DMS53 (cell line): ENCODE results near the gene SLC22A4.

Experiments
- DNase-seq: peaks from one replicate; lab custom pipeline; 2025; lab: John Stamatoyannopoulos, UW

The SLC22A4 gene

GRCh38 chr5:132342291-132343180, 48.3 kb downstream of the SLC22A4 start:
- peak; percentile 41 for DNase-seq

GRCh38 chr5:132344775-132345514, 50.8 kb downstream of the SLC22A4 start:
- no peak for DNase-seq

DNA sequence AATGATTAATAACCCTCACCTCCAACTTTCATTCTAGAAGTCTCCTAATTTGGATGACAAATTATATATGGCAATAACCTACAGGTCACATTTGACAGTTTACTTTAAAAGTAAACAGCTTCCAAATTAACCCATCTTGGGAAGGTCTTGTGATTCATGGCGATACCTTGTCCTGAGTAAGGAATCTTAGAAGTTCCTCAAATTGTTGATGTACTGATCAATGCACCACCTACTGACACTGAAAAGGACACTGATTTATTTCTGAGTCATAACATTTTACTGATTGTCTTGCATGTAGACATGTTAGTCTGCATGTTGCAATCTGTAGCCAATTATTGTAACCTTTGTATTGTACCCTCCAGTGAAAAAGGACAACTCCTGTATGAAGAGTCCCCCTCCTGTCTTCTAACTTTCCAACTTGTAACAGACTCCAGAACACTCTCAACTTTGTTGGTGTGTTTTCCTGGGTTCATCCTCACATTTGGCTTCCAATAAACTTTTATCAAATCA, 59.3 kb downstream of the SLC22A4 start:
- DNase-seq: no peak

- DNase-seq: no peak
Observed at GRCh38 chr5:132354381-132355139, 60.4 kb downstream of the SLC22A4 start.

DNA sequence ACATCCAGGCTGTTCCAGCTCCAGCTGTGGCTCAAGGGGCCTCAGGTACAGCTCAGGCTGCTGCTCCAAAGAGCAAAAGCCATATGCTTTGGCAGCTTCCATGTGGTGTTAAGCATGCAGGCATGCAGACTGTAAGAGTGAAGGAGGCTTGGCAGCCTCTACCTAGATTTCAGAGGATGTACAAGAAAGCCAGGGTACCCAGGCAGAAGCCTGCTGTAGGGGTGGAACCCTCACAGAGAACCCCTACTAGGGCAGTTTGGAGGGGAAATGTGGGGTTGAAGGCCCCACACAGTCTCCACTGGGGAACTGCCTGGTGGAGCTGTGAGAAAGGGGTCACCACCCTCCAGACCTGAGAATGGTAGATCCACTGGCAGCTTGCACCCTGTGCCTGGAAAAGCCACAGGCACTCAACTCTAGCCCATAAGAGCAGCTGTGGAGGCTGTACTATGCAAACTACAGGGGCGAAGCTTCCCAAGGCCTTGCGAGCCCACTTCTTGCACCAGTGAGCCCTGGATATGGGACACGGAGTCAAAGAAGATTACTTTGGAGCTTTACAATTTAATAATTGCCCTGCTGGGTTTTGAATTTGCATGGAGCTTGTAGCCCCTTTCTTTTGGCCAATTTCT, 61.1 kb downstream of the SLC22A4 start:
- no peak for DNase-seq

DNA sequence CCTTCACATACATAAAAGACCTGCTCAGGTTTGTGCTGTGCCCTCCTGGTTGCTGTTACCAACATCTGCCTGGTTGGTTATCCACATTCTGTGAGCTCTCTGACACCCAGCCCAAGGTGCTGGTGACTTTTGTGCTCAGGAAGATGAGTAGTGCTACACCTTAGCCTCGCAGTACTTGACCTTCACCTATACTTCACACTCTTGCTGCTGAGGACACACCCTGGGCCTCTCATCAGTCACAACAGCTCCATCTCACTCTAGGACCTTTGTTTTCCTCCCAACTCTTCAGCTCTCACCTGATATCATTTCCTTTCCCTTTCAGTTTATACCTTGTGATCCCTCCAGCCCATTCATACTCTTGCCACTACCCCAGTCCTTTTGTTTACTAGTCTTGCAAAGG, 64.6 kb downstream of the SLC22A4 start:
- DNase-seq: no peak

- no peak for DNase-seq
Observed at GRCh38 chr5:132362086-132362485, 67.9 kb downstream of the SLC22A4 start.

DNA sequence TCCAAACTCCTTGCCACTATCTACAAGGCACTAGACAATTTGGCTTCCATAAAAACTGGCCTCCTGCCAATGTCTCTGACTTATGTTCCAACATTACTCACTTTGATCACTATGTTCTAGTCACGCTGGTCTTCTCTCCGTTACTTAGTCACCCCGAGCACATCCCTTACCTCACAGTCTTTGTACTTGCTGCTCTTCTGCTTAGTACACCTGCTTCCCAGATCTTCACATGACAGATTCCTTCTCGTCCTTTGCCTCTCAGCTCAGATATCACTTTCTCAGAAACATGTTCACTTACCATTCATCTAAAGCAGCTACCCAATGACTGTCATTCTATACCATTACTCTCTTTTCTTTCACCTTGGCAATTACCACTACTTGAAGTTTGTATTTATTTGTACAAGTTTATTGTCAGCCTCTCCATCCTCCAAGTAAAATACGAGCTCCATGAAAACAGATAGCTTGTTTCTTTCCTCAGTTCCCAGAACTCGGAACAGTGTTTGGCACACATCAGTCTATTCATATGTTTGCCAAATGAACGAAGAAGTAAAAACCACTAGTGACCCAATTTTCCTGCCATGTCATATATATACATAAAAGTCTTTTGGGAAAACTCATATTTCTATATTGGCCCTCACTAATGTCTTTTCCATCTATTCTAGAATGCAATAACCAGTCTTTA, 69.4 kb downstream of the SLC22A4 start:
- peak; percentile 21 for DNase-seq

DNA sequence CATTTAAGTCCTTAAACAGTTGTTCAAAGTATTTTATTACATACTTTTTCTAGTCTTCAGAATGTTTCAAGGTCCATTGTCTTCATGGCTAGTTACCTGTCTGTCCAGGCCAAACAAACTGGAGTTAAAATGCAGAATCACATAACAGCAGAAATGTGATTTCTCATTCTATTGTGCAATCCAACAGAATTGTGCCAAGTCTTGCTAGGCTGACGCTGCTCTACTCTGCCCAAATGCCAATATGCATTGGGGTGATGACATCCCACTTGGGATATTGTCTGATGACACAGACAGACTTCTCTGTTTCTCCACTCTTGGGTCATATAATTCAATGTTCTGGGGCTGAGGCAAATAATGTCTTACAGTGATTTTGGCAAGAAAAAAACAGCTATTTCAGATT, 70.1 kb downstream of the SLC22A4 start:
- no peak for DNase-seq

- no peak for DNase-seq
Observed at GRCh38 chr5:132365213-132365612, 71.0 kb downstream of the SLC22A4 start.

DNA sequence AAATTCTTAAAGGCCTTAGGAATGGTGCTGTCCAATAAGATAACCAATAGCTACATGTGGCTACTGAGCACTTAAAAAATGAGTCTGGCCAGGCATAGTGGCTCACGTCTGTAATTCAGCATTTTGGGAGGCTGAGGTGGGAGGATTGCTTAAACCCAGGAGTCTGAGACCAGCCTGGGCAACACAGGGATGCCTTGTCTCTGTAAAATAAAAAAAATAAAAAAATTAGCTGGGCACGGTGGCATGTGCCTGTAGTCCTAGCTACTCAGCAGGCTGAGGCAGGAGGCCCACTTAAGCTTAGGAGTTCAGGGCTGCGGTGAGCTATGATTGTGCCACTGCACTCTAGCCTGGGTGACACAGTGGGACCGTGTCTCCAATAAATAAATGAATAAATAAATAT, 74.0 kb downstream of the SLC22A4 start:
- no peak for DNase-seq

DNA sequence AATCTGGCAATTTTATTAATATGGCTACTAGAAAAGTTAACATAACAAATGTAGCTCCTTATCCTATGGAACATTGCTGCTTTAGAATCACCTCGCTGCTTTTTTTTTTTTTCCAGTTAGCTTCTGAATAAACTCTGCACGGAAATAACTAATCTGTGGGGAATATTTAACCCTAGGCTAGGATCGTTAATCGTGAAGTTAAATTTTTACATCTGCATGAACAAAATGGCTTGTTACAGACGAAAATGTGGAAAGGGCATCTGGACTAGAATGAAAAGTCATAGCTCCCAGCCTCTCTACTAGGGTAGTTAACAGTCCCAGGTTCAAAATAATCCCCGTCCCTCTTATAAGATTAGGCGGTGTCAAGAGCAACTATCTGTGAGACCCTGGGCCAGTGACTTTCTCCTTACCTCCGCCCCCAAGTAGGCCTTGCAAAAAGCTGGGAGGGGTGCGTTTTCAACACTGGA, 74.8 kb downstream of the SLC22A4 start:
- no peak for DNase-seq

DNA sequence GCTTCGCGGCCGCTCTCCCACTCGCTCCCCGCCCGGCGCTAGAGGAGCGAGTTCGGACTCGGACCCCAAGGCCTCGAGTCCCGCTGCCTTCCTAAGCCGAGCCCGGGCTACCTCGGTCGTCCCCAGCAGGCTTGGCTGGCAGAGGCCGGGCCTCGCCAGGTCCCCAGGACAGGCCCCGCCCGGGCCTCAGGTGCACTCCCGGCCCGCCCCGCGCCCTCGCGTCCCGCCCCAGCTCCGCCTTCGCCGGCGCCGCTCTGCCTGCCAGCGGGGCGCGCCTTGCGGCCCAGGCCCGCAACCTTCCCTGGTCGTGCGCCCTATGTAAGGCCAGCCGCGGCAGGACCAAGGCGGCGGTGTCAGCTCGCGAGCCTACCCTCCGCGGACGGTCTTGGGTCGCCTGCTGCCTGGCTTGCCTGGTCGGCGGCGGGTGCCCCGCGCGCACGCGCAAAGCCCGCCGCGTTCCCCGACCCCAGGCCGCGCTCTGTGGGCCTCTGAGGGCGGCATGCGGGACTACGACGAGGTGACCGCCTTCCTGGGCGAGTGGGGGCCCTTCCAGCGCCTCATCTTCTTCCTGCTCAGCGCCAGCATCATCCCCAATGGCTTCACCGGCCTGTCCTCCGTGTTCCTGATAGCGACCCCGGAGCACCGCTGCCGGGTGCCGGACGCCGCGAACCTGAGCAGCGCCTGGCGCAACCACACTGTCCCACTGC, 75.4 kb downstream of the SLC22A4 start, which contains the start of gene SLC22A5:
Gene SLC22A5, plus strand, starts transcription at position 237 of the 707 bp plus-strand sequence. Its CDS starts 263 bp downstream, at position 500.
- DNase-seq: peak; percentile 95

DNA sequence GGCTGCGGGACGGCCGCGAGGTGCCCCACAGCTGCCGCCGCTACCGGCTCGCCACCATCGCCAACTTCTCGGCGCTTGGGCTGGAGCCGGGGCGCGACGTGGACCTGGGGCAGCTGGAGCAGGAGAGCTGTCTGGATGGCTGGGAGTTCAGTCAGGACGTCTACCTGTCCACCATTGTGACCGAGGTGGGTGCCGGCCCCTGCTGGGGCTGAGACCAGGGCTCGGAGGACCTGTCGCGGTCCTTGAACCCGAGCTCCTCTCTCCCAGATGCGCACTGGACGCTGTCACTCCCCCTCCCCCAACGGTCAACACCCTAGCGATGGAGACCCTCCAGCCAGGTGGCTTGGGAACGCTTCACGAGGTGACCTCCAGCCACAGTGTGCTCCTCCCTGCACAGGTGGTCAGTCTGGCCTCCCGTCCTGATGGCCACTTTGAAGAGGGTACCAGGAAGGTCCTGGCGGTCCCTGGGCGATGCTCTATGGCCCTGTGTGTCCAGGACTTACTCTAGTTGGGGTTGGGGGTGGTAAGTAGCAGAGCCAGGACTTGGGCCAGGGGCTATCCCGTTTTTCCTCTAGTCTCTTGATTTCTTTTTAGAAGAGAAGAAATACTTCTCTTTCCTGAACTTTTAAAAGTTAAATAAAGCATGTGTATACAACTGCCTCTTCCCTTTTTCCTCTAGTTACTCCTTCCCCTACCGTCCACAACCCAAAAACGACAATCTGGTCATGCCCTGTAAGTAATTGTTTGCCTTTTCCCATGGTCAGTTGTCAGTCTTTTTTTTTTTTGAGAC, 76.2 kb downstream of the SLC22A4 start:
- no peak for DNase-seq

DNA sequence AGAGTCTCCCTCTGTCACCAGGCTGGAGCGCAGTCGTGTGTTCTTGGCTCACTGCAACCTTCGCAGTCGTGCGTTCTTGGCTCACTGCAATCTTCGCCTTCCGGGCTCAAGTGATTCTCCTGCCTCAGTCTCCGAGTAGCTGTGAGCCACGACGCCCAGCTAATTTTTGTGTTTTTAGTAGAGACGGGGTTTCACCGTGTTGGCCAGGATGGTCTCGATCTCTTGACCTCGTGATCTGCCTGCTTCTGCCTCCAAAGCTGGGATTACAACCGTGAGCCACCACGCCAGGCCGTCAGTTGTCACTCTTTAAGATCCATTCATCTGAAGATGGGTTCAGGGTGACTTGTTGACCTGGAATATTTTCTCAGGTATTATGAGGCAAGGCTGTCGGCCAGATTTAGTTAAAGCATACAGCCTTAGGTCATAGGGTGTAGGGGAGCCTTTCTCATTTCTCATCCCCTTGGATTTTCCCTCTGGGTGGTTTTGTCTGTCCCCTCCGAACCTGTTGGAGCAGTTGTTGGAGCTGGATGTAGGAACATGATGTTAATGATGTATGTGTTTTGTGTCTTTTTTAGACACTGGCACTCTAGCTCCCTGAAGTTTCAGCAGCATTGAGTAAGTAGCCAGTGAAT, 76.9 kb downstream of the SLC22A4 start:
- peak; percentile 13 for DNase-seq

- no peak for DNase-seq
Observed at GRCh38 chr5:132371603-132371994, 77.4 kb downstream of the SLC22A4 start.

GRCh38 chr5:132372127-132372526, 77.9 kb downstream of the SLC22A4 start:
- no peak for DNase-seq

DNA sequence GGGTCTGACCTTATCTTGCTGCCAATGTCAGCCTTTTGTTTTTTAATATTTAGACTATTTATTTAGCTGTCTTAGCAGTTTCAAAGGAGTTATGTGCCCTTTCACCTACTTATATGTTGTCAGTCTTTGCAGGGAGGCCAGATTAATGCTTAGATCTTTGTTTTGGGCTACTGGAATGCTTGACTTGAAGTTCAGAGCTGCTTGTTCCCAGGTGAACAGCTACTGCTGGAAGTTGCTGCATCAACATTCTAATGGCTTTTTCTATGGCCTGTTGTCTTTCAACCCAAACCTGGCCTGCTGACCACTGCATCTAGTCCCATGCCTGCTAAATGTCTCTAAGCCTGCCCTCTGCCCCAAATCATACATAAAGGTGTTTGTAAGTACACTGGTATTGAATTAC, 78.3 kb downstream of the SLC22A4 start:
- no peak for DNase-seq

DNA sequence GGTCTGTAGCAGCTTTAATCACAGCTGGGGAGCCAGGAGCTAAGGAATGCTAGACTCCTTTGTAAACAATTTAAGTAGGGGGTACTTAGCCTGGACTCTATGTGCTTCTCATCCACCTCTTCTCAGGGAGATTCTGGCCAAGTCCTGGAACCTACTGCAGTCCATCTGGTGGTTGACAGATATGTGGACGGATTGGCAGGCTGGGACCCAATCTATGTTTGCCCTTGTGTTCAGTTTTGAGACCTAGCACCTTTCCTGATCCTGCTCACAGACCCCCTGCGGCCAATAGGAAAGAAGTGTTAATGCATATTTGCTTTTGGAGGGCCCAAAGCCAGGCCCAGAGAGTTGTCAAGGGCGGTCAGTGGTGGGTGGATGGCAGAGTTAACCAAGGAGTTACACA, 81.8 kb downstream of the SLC22A4 start:
- no peak for DNase-seq
